Uterus (tissue), 2 donors: ENCODE results near the gene CLDN22.

ENCODE experiments used
- POLR2A ChIP-seq, 2 donors: fragments of 450-650 bp; IDR thresholded peaks; one replicate each; pipeline ENCODE4 v1.6.1; 2016; ENCODE audit warnings: antibody characterized with exemption in 2 of 2, mild to moderate bottlenecking in 1 of 2, moderate library complexity in 1 of 2
- TF ChIP-seq, protein P1 (sequence below), 4 experiments: fragments of 200-600 bp in 2 of 4; fragments of 450-650 bp in 2 of 4; sonication (generic) in 2 of 4; IDR thresholded peaks; one replicate each; pipeline ENCODE4 v1.5.1; 2016 to 2019; ENCODE audit warnings: antibody characterized with exemption in 4 of 4, mild to moderate bottlenecking in 2 of 4, moderate library complexity in 1 of 4

DNA sequence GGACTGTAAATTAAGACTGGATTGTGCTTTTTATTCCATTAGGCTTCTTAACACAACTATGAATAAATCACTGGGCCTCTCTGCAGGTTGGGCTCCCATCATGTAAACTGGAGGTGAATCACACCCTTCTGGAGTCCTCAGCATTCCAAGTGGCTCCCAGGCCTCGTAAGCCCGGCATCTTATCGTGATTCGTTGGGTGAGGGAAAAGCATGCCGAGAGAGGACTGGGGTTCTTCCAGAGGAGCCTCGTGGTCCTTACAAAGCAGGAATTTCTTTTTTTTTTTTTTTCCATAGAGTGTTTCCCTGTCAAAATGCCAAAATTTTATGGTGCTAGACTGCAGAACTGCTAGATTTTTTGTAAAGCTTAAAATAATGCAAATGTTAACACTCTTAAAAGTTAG is 20.0 kb downstream of the CLDN22 start:
- no peak for TF ChIP-seq POLR2A (IDR thresholded peaks at IDR 0.05)
- TF ChIP-seq, protein P1, sequence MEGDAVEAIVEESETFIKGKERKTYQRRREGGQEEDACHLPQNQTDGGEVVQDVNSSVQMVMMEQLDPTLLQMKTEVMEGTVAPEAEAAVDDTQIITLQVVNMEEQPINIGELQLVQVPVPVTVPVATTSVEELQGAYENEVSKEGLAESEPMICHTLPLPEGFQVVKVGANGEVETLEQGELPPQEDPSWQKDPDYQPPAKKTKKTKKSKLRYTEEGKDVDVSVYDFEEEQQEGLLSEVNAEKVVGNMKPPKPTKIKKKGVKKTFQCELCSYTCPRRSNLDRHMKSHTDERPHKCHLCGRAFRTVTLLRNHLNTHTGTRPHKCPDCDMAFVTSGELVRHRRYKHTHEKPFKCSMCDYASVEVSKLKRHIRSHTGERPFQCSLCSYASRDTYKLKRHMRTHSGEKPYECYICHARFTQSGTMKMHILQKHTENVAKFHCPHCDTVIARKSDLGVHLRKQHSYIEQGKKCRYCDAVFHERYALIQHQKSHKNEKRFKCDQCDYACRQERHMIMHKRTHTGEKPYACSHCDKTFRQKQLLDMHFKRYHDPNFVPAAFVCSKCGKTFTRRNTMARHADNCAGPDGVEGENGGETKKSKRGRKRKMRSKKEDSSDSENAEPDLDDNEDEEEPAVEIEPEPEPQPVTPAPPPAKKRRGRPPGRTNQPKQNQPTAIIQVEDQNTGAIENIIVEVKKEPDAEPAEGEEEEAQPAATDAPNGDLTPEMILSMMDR (IDR thresholded peaks at IDR 0.05): no peak
